NOMO-1 treated with dmso at 0.1 percent for 144 hours (cell line): ENCODE measurements around the gene HTRA3.
"Not testable (repeated sequence)": the region's sequence is repeated elsewhere in the genome, so short reads cannot be mapped to it uniquely, and the experiment has no call there.

Experiments used
- DNase-seq: peaks from one replicate; lab custom pipeline; 2025; ENCODE audit not compliant: unreplicated experiment; lab: John Stamatoyannopoulos, UW

Gene HTRA3

GRCh38 chr4:8338351-8338961, 68.9 kb downstream of the HTRA3 start:
- no peak for DNase-seq

DNA sequence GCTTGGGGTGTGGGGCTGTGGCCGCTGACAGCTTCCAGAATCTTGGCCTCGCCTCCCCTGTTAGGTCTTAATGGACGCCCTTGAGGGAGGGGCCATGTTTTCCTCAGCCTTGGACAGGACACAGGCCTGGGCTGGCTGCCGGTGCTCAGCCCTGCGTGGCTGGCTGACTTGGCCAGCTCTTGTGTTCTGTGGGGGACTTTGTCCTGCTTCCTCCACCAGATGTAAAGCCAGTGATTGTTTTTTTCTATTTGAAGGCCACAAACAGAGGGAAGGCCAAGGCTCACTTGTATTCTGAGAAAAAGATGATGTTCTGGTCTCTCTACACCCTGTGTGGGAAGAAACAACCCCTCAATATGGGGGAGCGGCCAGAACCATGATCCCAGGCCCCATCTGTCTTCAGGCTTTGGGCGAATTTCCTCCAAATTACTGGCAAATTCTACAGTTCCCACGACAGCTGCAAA, 71.3 kb downstream of the HTRA3 start:
- no peak for DNase-seq

- not testable (repeated sequence) for DNase-seq
Observed at GRCh38 chr4:8341281-8341680, 71.7 kb downstream of the HTRA3 start.

DNA sequence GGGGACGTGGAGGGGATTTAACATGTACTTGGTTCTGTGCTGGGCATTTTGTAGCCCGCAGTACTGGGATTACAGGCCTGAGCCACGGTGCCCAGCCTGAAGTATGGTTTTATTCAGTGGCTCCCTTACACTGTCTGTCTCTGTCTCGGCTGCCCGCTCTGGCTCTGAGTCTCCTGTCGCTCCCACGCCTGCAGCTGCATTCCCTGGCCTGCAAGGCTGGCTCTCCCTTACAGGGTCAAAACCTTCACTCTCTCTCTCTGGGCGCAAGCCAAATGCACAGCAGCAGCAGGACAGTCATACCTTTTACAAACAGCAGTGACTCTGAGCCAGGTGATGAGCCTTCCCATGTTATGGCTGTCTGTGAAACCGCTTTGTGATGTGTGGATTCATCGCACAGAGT, 72.1 kb downstream of the HTRA3 start:
- DNase-seq, result no peak

DNA sequence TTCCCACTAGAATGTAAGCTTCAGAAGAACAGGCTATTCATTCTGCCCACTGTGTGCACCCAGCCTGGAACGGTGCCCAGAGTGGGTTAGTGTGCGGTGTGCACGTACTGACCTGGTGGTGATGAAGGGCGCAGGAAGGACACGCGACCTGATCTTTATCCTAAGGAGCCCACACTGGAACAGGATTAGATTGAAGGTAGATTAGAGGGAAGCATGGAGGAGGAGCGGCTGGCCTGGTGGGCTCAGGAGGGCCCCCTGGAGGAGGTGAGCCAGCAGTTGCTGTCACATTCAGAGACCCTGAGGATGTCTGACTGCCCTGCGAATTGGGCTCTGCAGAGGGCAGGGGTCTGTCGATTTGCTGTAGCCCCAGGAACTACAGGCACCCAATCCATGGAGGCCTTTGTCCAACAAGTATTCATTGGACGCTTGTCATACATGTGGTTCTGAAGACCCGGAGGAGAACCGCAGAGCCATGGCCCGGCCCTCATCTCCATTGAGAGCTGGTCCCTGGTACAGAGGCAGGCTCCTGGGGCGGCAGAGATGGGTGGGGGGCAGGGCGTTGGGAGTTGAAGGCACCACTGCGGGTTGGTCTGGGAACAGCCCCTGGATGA, 73.2 kb downstream of the HTRA3 start:
- DNase-seq, result no peak

DNA sequence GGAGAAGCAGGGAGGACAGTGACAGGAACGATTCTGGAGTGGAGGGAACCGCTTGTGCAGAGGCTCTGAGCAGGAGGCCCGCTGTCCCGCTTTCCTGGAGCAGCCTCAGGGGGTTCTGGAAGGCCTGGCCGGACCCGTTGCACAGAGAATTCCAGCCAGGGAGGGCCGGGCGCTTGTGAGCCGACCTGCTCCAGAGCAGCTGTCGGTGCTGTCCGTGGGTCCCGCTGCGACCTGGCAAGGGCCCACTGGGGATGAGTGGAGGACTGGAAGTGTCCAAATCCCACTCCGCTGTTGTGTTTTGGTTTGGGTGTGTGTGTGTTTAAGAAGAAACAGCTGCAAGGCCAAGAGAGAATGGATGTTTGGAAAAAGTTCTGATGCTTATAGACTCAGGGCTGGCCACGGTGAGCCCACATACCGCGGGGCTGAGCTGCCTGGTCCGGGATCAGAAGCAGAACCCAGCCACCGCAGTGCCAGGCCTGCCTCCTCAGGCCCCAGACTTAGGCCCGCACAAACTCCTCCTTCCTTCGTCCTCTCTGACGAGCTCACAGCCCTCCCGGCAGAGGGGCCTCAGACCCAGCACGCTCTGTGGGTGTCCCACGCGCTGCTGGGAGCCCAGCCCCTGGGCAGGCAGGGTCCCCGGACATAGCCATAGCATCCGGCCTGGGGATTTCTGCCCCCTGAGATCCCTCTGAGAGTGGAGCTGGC, 73.9 kb downstream of the HTRA3 start:
- DNase-seq, result no peak

DNA sequence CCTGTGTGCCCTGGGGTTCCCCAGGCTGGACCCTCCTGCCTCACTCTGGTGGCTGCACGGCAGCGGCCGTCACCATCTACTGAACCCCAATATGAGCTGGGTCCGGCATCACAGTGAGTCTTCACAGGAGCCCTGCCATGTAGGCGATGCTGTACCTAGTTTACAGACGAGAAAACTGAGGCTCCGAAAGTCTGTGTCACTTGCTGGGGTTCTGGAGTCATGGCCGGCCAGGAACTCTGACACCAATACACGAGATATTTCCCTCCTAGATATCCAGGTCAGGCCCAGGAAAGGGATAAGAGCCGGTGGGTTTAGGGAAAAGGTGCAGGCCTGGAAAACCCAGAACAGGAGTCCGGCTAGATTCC, 74.4 kb downstream of the HTRA3 start:
- DNase-seq, result no peak

DNA sequence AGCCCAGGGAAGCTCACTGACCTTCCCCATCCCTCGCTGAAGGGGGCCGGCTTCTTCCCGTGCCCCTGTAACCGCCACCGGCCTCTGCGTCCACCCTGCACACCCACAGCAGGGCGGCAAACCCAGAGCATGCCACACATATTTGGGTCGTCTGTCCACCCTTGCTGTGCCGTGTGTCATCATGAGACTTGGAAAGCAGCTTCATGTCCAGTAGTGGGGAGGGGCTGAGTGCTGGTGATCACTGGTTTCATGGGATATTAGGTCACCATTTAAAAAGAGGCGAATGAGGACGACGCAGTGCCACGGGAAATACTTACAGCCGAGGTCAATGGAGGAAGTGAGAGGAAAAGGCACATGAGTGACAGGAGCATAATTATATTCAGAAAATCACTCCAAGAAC, 74.8 kb downstream of the HTRA3 start:
- DNase-seq, result no peak

GRCh38 chr4:8345053-8345945, 75.7 kb downstream of the HTRA3 start:
- DNase-seq, result no peak

- no peak for DNase-seq
Observed at GRCh38 chr4:8345946-8346814, 76.6 kb downstream of the HTRA3 start.

DNA sequence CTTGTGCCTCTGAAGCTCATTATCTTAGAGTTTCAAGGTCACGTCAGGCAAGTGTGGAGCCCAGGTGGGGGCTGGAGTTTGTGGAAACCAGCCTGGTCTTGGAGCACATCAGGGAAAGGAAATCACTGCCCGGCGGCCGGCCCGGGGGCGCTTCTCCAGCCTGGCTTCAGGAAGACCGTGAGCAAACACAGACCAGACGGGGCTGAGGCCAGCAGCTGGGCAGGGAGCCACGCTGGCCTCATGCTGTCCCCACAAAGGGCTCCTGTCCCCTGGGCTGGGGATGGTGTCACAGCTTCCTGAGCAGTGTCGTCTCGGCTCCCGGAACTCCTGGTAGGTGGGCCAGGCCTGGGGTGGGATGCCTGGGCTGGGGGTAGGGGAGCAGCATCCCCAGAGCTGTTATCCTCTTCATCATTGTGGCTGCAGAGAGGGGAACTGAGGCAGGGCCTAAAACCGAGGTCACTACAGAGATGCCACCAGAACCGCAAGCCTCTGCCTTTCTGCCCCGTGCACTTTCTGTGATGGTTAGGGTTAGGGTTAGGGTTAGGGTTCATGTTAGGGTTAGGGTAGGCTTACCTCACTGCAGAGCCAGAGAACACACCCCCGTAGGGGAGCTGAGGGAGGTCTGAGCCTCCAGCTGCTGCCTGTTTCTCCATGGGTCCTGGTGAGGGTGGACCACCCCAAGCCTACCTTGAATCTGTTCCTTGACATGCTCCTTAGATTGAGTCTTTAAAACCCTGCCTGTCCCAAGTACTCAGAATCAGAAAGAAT, 77.5 kb downstream of the HTRA3 start:
- DNase-seq, result no peak

DNA sequence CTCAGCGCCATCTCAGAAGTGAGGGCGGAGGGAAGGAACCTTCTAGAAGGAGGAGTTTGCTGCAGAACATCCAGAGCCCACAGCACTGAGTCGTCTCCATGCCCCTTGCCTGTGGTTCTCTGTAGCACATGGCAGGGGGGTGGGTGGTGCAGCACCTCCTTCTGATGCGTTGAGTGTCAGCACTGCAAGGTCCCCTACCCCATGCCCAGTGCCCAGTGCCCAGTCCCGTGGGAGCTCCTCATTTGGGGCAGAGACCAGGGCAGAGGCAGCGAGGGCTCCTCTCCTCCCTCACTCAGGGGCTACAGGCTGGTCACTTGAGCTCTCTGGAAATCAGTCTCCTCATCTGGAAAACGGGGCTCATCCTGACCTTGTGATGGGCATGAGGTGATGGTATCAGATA, 78.1 kb downstream of the HTRA3 start:
- no peak for DNase-seq

GRCh38 chr4:8348071-8348470, 78.5 kb downstream of the HTRA3 start:
- DNase-seq, result peak; percentile 26

DNA sequence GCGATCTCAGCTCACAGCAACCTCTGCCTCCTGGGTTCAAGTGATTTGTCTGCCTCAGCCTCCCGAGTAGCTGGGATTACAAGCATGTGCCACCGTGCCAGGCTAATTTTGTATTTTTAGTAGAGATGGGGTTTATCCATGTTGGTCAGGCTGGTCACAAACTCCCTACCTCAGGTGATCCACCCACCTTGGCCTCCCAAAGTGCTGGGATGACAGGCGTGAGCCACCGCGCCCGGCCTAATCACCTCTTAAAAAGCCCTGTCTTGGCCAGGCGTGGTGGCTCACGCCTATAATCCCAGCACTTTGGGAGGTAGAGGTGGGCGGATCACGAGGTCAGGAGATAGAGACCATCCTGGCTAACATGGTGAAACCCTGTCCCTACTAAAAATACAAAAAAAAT, 79.7 kb downstream of the HTRA3 start:
- not testable (repeated sequence) for DNase-seq

- no peak for DNase-seq
Observed at GRCh38 chr4:8349664-8350236, 80.2 kb downstream of the HTRA3 start.

- no peak for DNase-seq
Observed at GRCh38 chr4:8350352-8350751, 80.8 kb downstream of the HTRA3 start.

DNA sequence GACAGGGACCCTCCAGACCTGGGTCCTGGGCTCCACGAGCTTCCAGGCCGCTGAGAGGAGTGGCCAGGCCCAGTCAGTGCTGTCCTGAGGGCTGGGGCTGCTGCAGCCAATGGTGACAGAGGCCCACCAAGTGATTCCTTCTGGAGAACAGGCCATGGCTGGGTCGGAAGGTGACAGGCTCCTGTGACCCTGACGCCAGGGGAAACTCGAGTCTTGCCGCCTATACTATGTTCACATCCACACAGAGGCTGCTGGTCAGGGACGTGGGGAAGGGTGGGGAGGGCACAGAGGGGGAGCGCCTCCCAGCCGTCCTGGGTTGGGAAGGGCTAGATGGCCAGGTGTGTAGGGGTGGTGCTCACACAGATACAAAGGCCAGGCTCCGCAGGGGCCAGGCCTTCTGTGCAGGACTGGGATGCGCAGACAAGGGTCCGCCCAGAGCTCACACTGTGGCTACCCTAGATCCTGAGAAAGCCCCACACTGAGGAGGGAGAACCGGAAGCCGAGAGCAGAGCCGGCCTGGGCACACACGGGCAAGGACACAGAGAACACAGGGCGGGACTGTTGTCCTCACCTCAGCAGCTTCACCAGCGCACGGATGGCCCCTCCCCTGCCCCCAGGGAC, 81.4 kb downstream of the HTRA3 start:
- DNase-seq, result no peak

- DNase-seq, result no peak
Observed at GRCh38 chr4:8351931-8352367, 82.4 kb downstream of the HTRA3 start.
